Stomach (tissue), 4 donors: ENCODE data around the gene RSBN1L.

Experiments used
- CTCF ChIP-seq, 7 experiments: fragments of 450-650 bp in 4 of 7; fragments of 200-600 bp in 3 of 7; sonication (generic) in 3 of 7; IDR thresholded peaks; one replicate each; pipeline ENCODE4 v1.5.1; 2016 to 2019; ENCODE audit warnings: antibody characterized with exemption in 7 of 7, control low read depth in 2 of 7, mild to moderate bottlenecking in 1 of 7
- EP300 ChIP-seq: sonication (generic); formaldehyde crosslinking; IDR thresholded peaks from one replicate; pipeline ENCODE4 v1.6.1; 2017; ENCODE audit warnings: antibody characterized with exemption
- POLR2AphosphoS5 ChIP-seq, 3 donors: sonication (generic); formaldehyde crosslinking; IDR thresholded peaks; one replicate each; pipeline ENCODE4 v1.6.1; 2016; ENCODE audit warnings: antibody characterized with exemption in 3 of 3

- TF ChIP-seq CTCF (IDR thresholded peaks at IDR 0.05) = no peak
- TF ChIP-seq EP300 = no peak
- TF ChIP-seq POLR2AphosphoS5 (IDR thresholded peaks at IDR 0.05) = no peak
Measured at GRCh38 chr7:77665161-77665560, 31.1 kb upstream of the RSBN1L start.
